ENCODE data around the gene CYP2C9. TPM values are rescaled to one million over a fixed set of nuclear protein-coding genes. Genes with fewer than 3 reads are reported as not detected.

CYP2C9 gene
- total and polyA plus RNA-seq, 10 of the 15 experiments (the other 5 are each of a cell fraction or from before 2014, with no cell fraction given): 0.04 to 0.23 (median 0.06) TPM; not detected in 7

DNA sequence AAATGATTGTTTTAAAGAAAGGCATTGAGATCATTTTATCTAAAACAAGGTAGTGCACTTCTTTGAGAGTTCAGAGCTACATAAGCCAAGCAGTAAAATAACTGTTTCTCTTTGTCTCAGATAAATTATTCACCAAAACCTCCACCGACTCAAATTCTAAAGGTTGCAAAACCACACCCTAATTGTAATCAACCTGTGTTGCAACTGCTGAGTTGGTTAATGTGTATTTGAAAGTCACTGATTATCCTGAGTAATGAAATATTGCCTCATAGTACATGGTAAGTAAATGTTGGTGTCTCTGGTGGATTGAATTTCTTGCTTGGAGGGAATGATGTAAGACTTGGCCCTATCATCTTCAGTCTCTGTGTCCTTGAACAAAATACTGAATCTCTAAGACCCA lies 35.9 kb upstream of the CYP2C9 start:
- Histone ChIP-seq H3K79me2 (ENCODE audit: control insufficient read depth, insufficient read depth, low read length) (no peaks in the 10 kb centered on the region), H4K20me1 (ENCODE audit: control insufficient read depth, insufficient read depth) (no peaks in the 10 kb centered on the region), H3K4me3 (no peak overlapping the region), H3K4me1 (ENCODE audit: control insufficient read depth, insufficient read depth, low read length) (no peaks in the 10 kb centered on the region), H3K9me3 (replicated peaks; ENCODE audit: control insufficient read depth, insufficient read depth, low read length) (no peaks in the 10 kb centered on the region), H3K9ac (ENCODE audit: control insufficient read depth, insufficient read depth, low read length) (no peak overlapping the region), H3K4me2 (ENCODE audit: control insufficient read depth, insufficient read depth) (no peak overlapping the region), H3K27me3 (replicated peaks in 1 of 2; ENCODE audit: control insufficient read depth in 2 of 2, insufficient read depth in 2 of 2, low read length in 1 of 2) (no peaks in the 10 kb centered on the region), H3K36me3 (ENCODE audit: control insufficient read depth in 2 of 2, insufficient read depth in 2 of 2, low read length in 1 of 2) (no peaks in the 10 kb centered on the region), H2AFZ (ENCODE audit: control insufficient read depth, low read depth, low read length) (no peak overlapping the region), H3K27ac (ENCODE audit: control insufficient read depth, insufficient read depth) (no peak overlapping the region)
- ATAC-seq (no peak), DNase-seq (ENCODE audit: low read depth, low spot score) (no peak), FAIRE-seq (no peak)
- ChIA-PET SMC1A (ENCODE audit: uncharacterized antibody, unreplicated experiment) (no interaction called here), POLR2A (no interaction called here), CTCF (no interaction called here), RAD21 (ENCODE audit: unreplicated experiment) (no interaction called here)
- TF ChIP-seq NR2C2 (IDR thresholded peaks at IDR 0.05; ENCODE audit: borderline replicate concordance, control insufficient read depth, insufficient read length, low read depth) (no peak), ZSCAN29 (IDR thresholded peaks at IDR 0.05) (no peak), RCOR1 (conservative IDR thresholded peaks at IDR 0.05; ENCODE audit: low read depth, low read length) (no peak), FOS (IDR thresholded peaks at IDR 0.05; ENCODE audit: borderline replicate concordance, extremely low read depth, insufficient read length) (no peak), SMAD5 (IDR thresholded peaks at IDR 0.05; ENCODE audit: low read depth) (no peak), RUNX3 (IDR thresholded peaks at IDR 0.05; ENCODE audit: low read length) (no peak), TCF12 (IDR thresholded peaks at IDR 0.05; ENCODE audit: low read depth, low read length) (no peak), RBBP5 (conservative IDR thresholded peaks at IDR 0.05) (no peak), CHD1 (IDR thresholded peaks at IDR 0.05; ENCODE audit: low read depth, low read length) (no peak), POLR2AphosphoS5 (IDR thresholded peaks at IDR 0.05; ENCODE audit: low read length) (no peak), NFYA (IDR thresholded peaks at IDR 0.05; ENCODE audit: borderline replicate concordance, low read depth, low read length) (no peak), ATF3 (IDR thresholded peaks at IDR 0.05; ENCODE audit: borderline replicate concordance, extremely low read depth, low read depth, low read length) (no peak), HDGF (IDR thresholded peaks at IDR 0.05) (no peak), ESRRA (IDR thresholded peaks at IDR 0.05; ENCODE audit: low read length) (no peak), ZBED1 (IDR thresholded peaks at IDR 0.05; ENCODE audit: borderline replicate concordance) (no peak), REST (IDR thresholded peaks at IDR 0.05; ENCODE audit: low read depth, low read length) (no peak), BACH1 (IDR thresholded peaks at IDR 0.05; ENCODE audit: borderline replicate concordance) (no peak)
- TF ChIP-seq, protein P1, sequence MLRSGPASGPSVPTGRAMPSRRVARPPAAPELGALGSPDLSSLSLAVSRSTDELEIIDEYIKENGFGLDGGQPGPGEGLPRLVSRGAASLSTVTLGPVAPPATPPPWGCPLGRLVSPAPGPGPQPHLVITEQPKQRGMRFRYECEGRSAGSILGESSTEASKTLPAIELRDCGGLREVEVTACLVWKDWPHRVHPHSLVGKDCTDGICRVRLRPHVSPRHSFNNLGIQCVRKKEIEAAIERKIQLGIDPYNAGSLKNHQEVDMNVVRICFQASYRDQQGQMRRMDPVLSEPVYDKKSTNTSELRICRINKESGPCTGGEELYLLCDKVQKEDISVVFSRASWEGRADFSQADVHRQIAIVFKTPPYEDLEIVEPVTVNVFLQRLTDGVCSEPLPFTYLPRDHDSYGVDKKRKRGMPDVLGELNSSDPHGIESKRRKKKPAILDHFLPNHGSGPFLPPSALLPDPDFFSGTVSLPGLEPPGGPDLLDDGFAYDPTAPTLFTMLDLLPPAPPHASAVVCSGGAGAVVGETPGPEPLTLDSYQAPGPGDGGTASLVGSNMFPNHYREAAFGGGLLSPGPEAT (IDR thresholded peaks at IDR 0.05; ENCODE audit: low read depth): no peak
- in situ Hi-C loops (cut with MboI) (no loop called here), intact Hi-C loops (cut with micrococcal nuclease; ENCODE audit: unreplicated experiment) (no loop called here)
- no TSS peak for BruUV-seq (replicated peaks)
- WGBS (ENCODE audit: insufficient coverage, insufficient replicate concordance, low lambda C conversion rate, missing lambda C conversion rate): 0% methylated on average over 1 of the region's 1 CpG
